HepG2 (cell line): ENCODE results near the gene CACNG7. TPM values are rescaled to one million over a fixed set of nuclear protein-coding genes. Genes with fewer than 3 reads are reported as not detected.

Experiments
- ATAC-seq: fragments of 200-7000 bp; cut with Tn5 transposase; 3 replicates; pipeline ENCODE4 v1.9.1; 2020; ENCODE audit warnings: mild to moderate bottlenecking, moderate library complexity
- BruUV-seq: library from RNA; stranded (reverse); fragments of 400-500 nt; replicated peaks from 2 replicates; lab custom pipeline; 2021; lab: Mats Ljungman, UMichigan
- CTCF ChIA-PET: fragments of 300-600 bp; formaldehyde crosslinking; extraction: SDS; loops from one replicate; lab custom pipeline; 2021; ENCODE audit warnings: low total read pairs, inconsistent platforms, low intra/inter-chr PET ratio; lab: Yijun Ruan, JAX
- POLR2A ChIA-PET: fragments of 350-600 bp; sonication (Branson Sonifier 250); formaldehyde crosslinking; loops from one replicate; lab custom pipeline; 2020; ENCODE audit warnings: antibody characterized with exemption, inconsistent platforms; lab: Yijun Ruan, JAX
- DNase-seq: peaks from one replicate; pipeline ENCODE4 v3.0.0-alpha.2; 2015; ENCODE audit warnings: low spot score
- FAIRE-seq: peaks from 3 replicates; lab custom pipeline; 2011; peaks lifted over from hg19 to GRCh38; lab: Jason Lieb, UNC
- H2AFZ ChIP-seq: one replicate; pipeline ENCODE4 v1.6.1; 2011; ENCODE audit warnings: low read length, inconsistent platforms
- H3K27ac ChIP-seq: fragments of 300-600 bp; 3 replicates; pipeline ENCODE4 v1.8.0; 2011; ENCODE audit warnings: mixed run types, mild to moderate bottlenecking, mixed read lengths, low read length, inconsistent platforms; ENCODE audit not compliant: insufficient read depth; ENCODE audit errors: extremely low read length
- H3K27me3 ChIP-seq, 2 experiments: fragments of 200-600 bp in 1 of 2; 2 replicates in 1 of 2; 3 replicates in 1 of 2; pipeline versions ENCODE4 v1.6.0 to v1.8.0; 2011; ENCODE audit warnings: low read length in 2 of 2, mild to moderate bottlenecking in 2 of 2, moderate library complexity in 2 of 2, inconsistent platforms in 1 of 2; ENCODE audit not compliant: insufficient read depth in 2 of 2, control insufficient read depth in 1 of 2
- H3K36me3 ChIP-seq, 2 experiments: fragments of 200-600 bp in 1 of 2; replicated peaks in 1 of 2; 2 replicates in 1 of 2; 3 replicates in 1 of 2; pipeline versions ENCODE4 v1.5.1 to v1.8.0; 2011; ENCODE audit warnings: low read length in 2 of 2, inconsistent platforms in 1 of 2; ENCODE audit not compliant: insufficient read depth in 2 of 2, control insufficient read depth in 1 of 2
- H3K4me1 ChIP-seq: 2 replicates; pipeline ENCODE4 v1.5.1; 2012; ENCODE audit warnings: low read length, inconsistent platforms; ENCODE audit not compliant: insufficient read depth
- H3K4me2 ChIP-seq: 2 replicates; pipeline ENCODE4 v1.6.0; 2011; ENCODE audit warnings: low read depth, low read length, inconsistent platforms
- H3K4me3 ChIP-seq, 3 experiments: fragments of 200-600 bp in 1 of 3; sonication (generic), shearing (Covaris generic) in 1 of 3; replicated peaks in 1 of 3; 2 replicates each; pipeline ENCODE4 v1.5.1; 2011 to 2016; ENCODE audit warnings: low read length in 3 of 3, inconsistent platforms in 2 of 3, low read depth in 2 of 3, mild to moderate bottlenecking in 2 of 3, control low read depth in 1 of 3, mixed read lengths in 1 of 3; ENCODE audit not compliant: insufficient read depth in 1 of 3
- H3K79me2 ChIP-seq: one replicate; pipeline ENCODE4 v1.6.1; 2011; ENCODE audit warnings: low read length, inconsistent platforms; ENCODE audit not compliant: insufficient read depth
- H3K9ac ChIP-seq: 2 replicates; pipeline ENCODE4 v1.6.0; 2011; ENCODE audit warnings: mild to moderate bottlenecking, low read depth, low read length, inconsistent platforms; ENCODE audit not compliant: insufficient read depth
- H3K9me3 ChIP-seq: 2 replicates; pipeline ENCODE4 v1.5.1; 2012; ENCODE audit warnings: mild to moderate bottlenecking, low read length
- H4K20me1 ChIP-seq: 2 replicates; pipeline ENCODE4 v1.6.0; 2011; ENCODE audit warnings: inconsistent platforms, mild to moderate bottlenecking, low read length, moderate library complexity; ENCODE audit not compliant: insufficient read depth
- CBX5 ChIP-seq: sonication (generic); formaldehyde crosslinking; IDR thresholded peaks from 2 replicates; pipeline ENCODE4 v1.4.0; 2020; ENCODE audit warnings: missing genetic modification reagents, borderline replicate concordance
- EZH2 ChIP-seq: conservative IDR thresholded peaks from 2 replicates; pipeline ENCODE4 v1.6.1; 2012; ENCODE audit warnings: mild to moderate bottlenecking, low read depth, low read length, moderate library complexity
- HDAC2 ChIP-seq: sonication (generic); formaldehyde crosslinking; IDR thresholded peaks from 2 replicates; pipeline ENCODE4 v1.4.0; 2020; ENCODE audit warnings: missing genetic modification reagents
- HNRNPH1 ChIP-seq: fragments of 200-400 bp; formaldehyde crosslinking; optimal IDR thresholded peaks from 2 replicates; pipeline ENCODE3; 2017; ENCODE audit warnings: mild to moderate bottlenecking, low read depth, low read length
- MTF2 ChIP-seq: sonication (generic); formaldehyde crosslinking; IDR thresholded peaks from 2 replicates; pipeline ENCODE4 v1.5.0; 2020; ENCODE audit warnings: missing genetic modification reagents, borderline replicate concordance
- NR2C2 ChIP-seq: sonication (generic); formaldehyde crosslinking; IDR thresholded peaks from 2 replicates; pipeline ENCODE4 v1.4.0; 2020; ENCODE audit warnings: missing genetic modification reagents, mild to moderate bottlenecking, moderate library complexity, borderline replicate concordance
- PAWR ChIP-seq: sonication (generic); formaldehyde crosslinking; IDR thresholded peaks from 2 replicates; pipeline ENCODE4 v1.4.0; 2020; ENCODE audit warnings: missing genetic modification reagents, mild to moderate bottlenecking, borderline replicate concordance
- RBFOX2 ChIP-seq: fragments of 200-400 bp; formaldehyde crosslinking; IDR thresholded peaks from 2 replicates; pipeline ENCODE4 v1.6.1; 2017; ENCODE audit warnings: low read depth, mild to moderate bottlenecking, low read length
- SP4 ChIP-seq: sonication (generic); formaldehyde crosslinking; IDR thresholded peaks from 2 replicates; pipeline ENCODE4 v1.8.1; 2023; ENCODE audit warnings: mild to moderate bottlenecking, missing genetic modification reagents
- TFE3 ChIP-seq: IDR thresholded peaks from 2 replicates; pipeline ENCODE4 v1.6.1; 2016
- TSC22D2 ChIP-seq: sonication (generic); formaldehyde crosslinking; IDR thresholded peaks from 2 replicates; pipeline ENCODE4 v1.5.1; 2020; ENCODE audit warnings: missing genetic modification reagents, mild to moderate bottlenecking, borderline replicate concordance
- ZNF274 ChIP-seq: sonication (generic); formaldehyde crosslinking; IDR thresholded peaks from 2 replicates; pipeline ENCODE4 v1.5.1; 2020; ENCODE audit warnings: mild to moderate bottlenecking, missing genetic modification reagents
- ZNF616 ChIP-seq: sonication (generic); formaldehyde crosslinking; IDR thresholded peaks from 2 replicates; pipeline ENCODE4 v1.5.0; 2020; ENCODE audit warnings: low read depth, mild to moderate bottlenecking, missing genetic modification reagents
- ZNF646 ChIP-seq: sonication (generic); formaldehyde crosslinking; IDR thresholded peaks from 2 replicates; pipeline ENCODE4 v1.9.0; 2021; ENCODE audit warnings: mild to moderate bottlenecking, missing genetic modification reagents
- ZNF770 ChIP-seq: sonication (generic); formaldehyde crosslinking; IDR thresholded peaks from 2 replicates; pipeline ENCODE4 v1.5.0; 2020; ENCODE audit warnings: mild to moderate bottlenecking, missing genetic modification reagents
- ZNF841 ChIP-seq: sonication (generic); formaldehyde crosslinking; IDR thresholded peaks from 2 replicates; pipeline ENCODE4 v1.8.1; 2023; ENCODE audit warnings: missing genetic modification reagents, borderline replicate concordance
- WGBS: methylation state at CpG from one replicate; pipeline ENCODE4 v1.1.6; 2017; ENCODE audit warnings: low lambda C conversion rate; 5-methylcytosine and 5-hydroxymethylcytosine counted together
- in situ Hi-C: cut with HindIII; loops from 2 replicates; pipeline ENCODE4 v1.10.0; 2017; ENCODE audit warnings: low pct_unique_long_range_greater_than_20kb; ENCODE audit not compliant: extremely low pct_ligation_motif_present
- intact Hi-C: fragments of 100-400 bp; cut with micrococcal nuclease; formaldehyde crosslinking; loops from one replicate; pipeline ENCODE4 v1.10.0; 2022; ENCODE audit not compliant: unreplicated experiment
- polyA plus RNA-seq, 8 experiments: library from polyadenylated mRNA; depleted of rRNA in 3 of 8; stranded (reverse) in 7 of 8; unstranded in 1 of 8; fragments of >200 nt; fragmentation: Illumina TruSeq in 4 of 8; extraction: Trizol in 4 of 8; gene quantifications; 2 replicates each; pipeline versions ENCODE4 v1.2.1 to v1.2.3, GENCODE V29; 2011 to 2016; ENCODE audit warnings: low read depth in 4 of 8, missing spikeins in 1 of 8, mixed read lengths in 1 of 8; ENCODE audit not compliant: insufficient read depth in 1 of 8
- total RNA-seq, 5 experiments: library from RNA; depleted of rRNA; stranded (reverse); fragments of >200 nt; fragmentation: Illumina TruSeq; extraction: Trizol; gene quantifications; 2 replicates each; pipeline ENCODE4 v1.2.3, GENCODE V29; 2016; ENCODE audit warnings: low read depth in 1 of 5

CACNG7 gene
- total and polyA plus RNA-seq, 2 of the 13 experiments (the other 11 are each of a cell fraction or from before 2014, with no cell fraction given) = not detected

GRCh38 chr19:53927739-53928138 is 18.7 kb downstream of the CACNG7 start:
- ATAC-seq = no peak
- WGBS = 5% methylated on average over 8 of the region's 8 CpGs
- TF ChIP-seq SP4 (CRISPR knock-in tag) (no peak), NR2C2 (CRISPR knock-in tag) (no peak), ZNF646 (no peak), ZNF841 (no peak), TSC22D2 (CRISPR knock-in tag) (peak; percentile 44; the same call in 1 of the 2 replicates), HNRNPH1 (no peak), ZNF770 (CRISPR knock-in tag) (no peak), PAWR (CRISPR knock-in tag) (no peak), ZNF274 (no peak), TFE3 (CRISPR knock-in tag) (peak; percentile 56; the same call in 1 of the 2 replicates), CBX5 (CRISPR knock-in tag) (no peak), RBFOX2 (no peak), EZH2 (no peak), ZNF616 (CRISPR knock-in tag) (no peak), MTF2 (CRISPR knock-in tag) (no peak), HDAC2 (CRISPR knock-in tag) (no peak)

More at GRCh38 chr19:53927739-53928138, 18.7 kb downstream of the CACNG7 start:
- no peaks in the 10 kb centered on the region for H3K9me3 ChIP-seq
- ChIA-PET POLR2A (interaction anchor here (0.5 kb wide), 1 partner anchor 11 kb away, joined by 3 read pairs; no protein-coding TSS in a partner anchor), CTCF (no interaction called here)
- FAIRE-seq = no peak
- no peak overlapping the region for H3K9ac ChIP-seq
- H3K27me3 ChIP-seq = no peaks in the 10 kb centered on the region
- no peaks in the 10 kb centered on the region for H3K36me3 ChIP-seq
- H4K20me1 ChIP-seq = no peaks in the 10 kb centered on the region
- no peak overlapping the region for H3K4me3 ChIP-seq
- no peaks in the 10 kb centered on the region for H3K79me2 ChIP-seq
- H3K4me1 ChIP-seq = no peaks in the 10 kb centered on the region
- intact Hi-C loops (no loop called here), in situ Hi-C loops (no loop called here)
- peak; percentile 33 for DNase-seq
- BruUV-seq = no TSS peak
- no peak overlapping the region for H3K4me2 ChIP-seq
- H3K27ac ChIP-seq = no peak overlapping the region
- H2AFZ ChIP-seq = no peak overlapping the region
